B cell (primary cell): ENCODE results near the gene SLC5A5.

Experiments used
- CTCF ChIP-seq: fragments of 200-600 bp; IDR thresholded peaks from one replicate; pipeline ENCODE4 v1.8.0; 2022; ENCODE audit warnings: antibody characterized with exemption, mild to moderate bottlenecking
- EZH2 ChIP-seq: IDR thresholded peaks from 2 replicates; pipeline ENCODE4 v1.6.1; 2012; ENCODE audit warnings: borderline replicate concordance, low read depth, mild to moderate bottlenecking, moderate library complexity, low read length; ENCODE audit not compliant: insufficient read depth, poor library complexity, severe bottlenecking

GRCh38 chr19:17865364-17866311 is 6.1 kb upstream of the SLC5A5 start:
- no peak for TF ChIP-seq CTCF
- TF ChIP-seq EZH2 = no peak
